HCT116 (cell line): ENCODE data around the gene RPL36A.
A peak's percentile ranks its signal among the peaks of the same experiment; 100 is the strongest.

ENCODE experiments used
- EZH2 ChIP-seq: fragments of 200-600 bp; sonication (generic); IDR thresholded peaks from 2 replicates; pipeline ENCODE4 v1.6.1; 2017; ENCODE audit warnings: antibody characterized with exemption, mixed run types
- POLR2A ChIP-seq: IDR thresholded peaks from 2 replicates; pipeline ENCODE4 v1.7.0; 2011; ENCODE audit warnings: borderline replicate concordance; ENCODE audit not compliant: insufficient read depth, insufficient read length; ENCODE audit errors: extremely low read depth
- POLR2AphosphoS5 ChIP-seq: IDR thresholded peaks from 2 replicates; pipeline ENCODE4 v1.6.1; 2011; ENCODE audit warnings: mild to moderate bottlenecking, low read depth, low read length, moderate library complexity
- YY1 ChIP-seq: IDR thresholded peaks from 2 replicates; pipeline ENCODE4 v1.6.1; 2011; ENCODE audit warnings: low read length, low read depth, moderate library complexity, mild to moderate bottlenecking; ENCODE audit not compliant: insufficient replicate concordance; ENCODE audit errors: extremely low read depth
- TF ChIP-seq, protein P1 (sequence below), 3 experiments: fragments of 200-600 bp in 1 of 3; sonication (generic) in 1 of 3; IDR thresholded peaks in 2 of 3; conservative IDR thresholded peaks in 1 of 3; 2 replicates each; pipeline ENCODE4 v1.5.1; 2012 to 2017; ENCODE audit warnings: low read depth in 2 of 3, low read length in 2 of 3, antibody characterized with exemption in 1 of 3, borderline replicate concordance in 1 of 3, control low read depth in 1 of 3, mild to moderate bottlenecking in 1 of 3, mixed read lengths in 1 of 3, mixed run types in 1 of 3, moderate library complexity in 1 of 3; ENCODE audit not compliant: insufficient read depth in 1 of 3

DNA sequence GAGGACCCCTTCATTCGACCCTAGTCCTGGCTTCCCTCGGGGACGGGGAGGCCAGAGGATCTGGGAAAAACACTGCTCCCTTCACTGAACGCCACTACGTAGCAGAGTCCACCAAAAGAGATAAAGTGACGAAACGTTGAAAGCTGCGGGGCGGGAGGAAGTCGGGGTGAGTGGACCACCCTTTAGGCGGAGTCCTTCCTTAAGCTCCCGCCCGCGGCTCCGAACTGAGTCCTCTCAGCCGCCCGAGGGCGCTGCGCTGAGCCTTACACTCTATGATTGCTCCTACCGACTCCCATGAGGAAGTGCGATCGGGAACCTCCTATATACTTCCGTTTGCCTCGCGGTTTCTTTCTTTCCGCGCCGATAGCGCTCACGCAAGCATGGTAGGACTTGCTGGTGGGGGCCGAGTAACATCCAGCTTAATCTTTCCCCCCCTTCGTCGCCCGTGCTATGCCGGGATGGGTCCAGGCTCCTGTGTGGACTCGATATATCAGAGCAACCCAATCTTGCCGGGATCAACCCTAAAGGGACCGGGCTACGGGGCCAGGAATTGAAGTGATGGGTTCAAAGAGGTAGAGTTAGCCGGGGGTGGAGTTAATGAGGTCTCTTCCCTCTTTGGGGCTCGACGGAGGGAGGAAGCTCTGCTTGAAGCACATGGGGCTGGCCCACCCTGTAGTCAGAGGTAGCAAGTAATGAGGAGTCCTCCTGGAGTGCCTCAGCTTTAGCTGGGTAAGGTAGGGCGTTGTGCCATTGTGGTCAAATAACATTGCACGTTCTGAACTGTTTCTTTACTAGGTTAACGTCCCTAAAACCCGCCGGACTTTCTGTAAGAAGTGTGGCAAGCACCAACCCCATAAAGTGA, at the start of gene RPL36A:
- TF ChIP-seq YY1 (peak; percentile 49), POLR2AphosphoS5 (peak; percentile 96), EZH2 (no peak), POLR2A (peak; percentile 84)
- TF ChIP-seq, protein P1, sequence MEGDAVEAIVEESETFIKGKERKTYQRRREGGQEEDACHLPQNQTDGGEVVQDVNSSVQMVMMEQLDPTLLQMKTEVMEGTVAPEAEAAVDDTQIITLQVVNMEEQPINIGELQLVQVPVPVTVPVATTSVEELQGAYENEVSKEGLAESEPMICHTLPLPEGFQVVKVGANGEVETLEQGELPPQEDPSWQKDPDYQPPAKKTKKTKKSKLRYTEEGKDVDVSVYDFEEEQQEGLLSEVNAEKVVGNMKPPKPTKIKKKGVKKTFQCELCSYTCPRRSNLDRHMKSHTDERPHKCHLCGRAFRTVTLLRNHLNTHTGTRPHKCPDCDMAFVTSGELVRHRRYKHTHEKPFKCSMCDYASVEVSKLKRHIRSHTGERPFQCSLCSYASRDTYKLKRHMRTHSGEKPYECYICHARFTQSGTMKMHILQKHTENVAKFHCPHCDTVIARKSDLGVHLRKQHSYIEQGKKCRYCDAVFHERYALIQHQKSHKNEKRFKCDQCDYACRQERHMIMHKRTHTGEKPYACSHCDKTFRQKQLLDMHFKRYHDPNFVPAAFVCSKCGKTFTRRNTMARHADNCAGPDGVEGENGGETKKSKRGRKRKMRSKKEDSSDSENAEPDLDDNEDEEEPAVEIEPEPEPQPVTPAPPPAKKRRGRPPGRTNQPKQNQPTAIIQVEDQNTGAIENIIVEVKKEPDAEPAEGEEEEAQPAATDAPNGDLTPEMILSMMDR (IDR thresholded peaks at IDR 0.05 in 2 of 3, conservative IDR thresholded peaks at IDR 0.05 in 1 of 3; ENCODE audit: borderline replicate concordance in 1 of 3, insufficient read depth in 1 of 3, low read depth in 2 of 3, low read length in 2 of 3), result peak; percentile 44 to 73 (median 60); a peak in 5 of 6 replicates
